ENCODE data around the gene ABHD17A.

ABHD17A gene

GRCh38 chr19:1914826-1915341 is 29.6 kb upstream of the ABHD17A start:
- Mint-ChIP-seq H3K36me3 (no peaks in the 10 kb centered on the region), H3K4me3 (no peak overlapping the region), H3K27ac (no peak overlapping the region), H3K9me3 (no peaks in the 10 kb centered on the region), H3K27me3 (no peaks in the 10 kb centered on the region), H3K4me1 (peaks cover 5% of the 10 kb centered on the region)

- H3K4me1 Mint-ChIP-seq, result peaks cover 14% of the 10 kb centered on the region
- no peaks in the 10 kb centered on the region for H3K36me3 Mint-ChIP-seq
- H3K27me3 Mint-ChIP-seq, result no peaks in the 10 kb centered on the region
- no peak overlapping the region for H3K27ac Mint-ChIP-seq
- H3K4me3 Mint-ChIP-seq, result no peak overlapping the region
- no peaks in the 10 kb centered on the region for H3K9me3 Mint-ChIP-seq
Observed at GRCh38 chr19:1913781-1914577, 28.7 kb upstream of the ABHD17A start.

- no peak overlapping the region for H3K27ac Mint-ChIP-seq
- H3K36me3 Mint-ChIP-seq, result no peaks in the 10 kb centered on the region
- peaks cover 20% of the 10 kb centered on the region for H3K4me1 Mint-ChIP-seq
- H3K4me3 Mint-ChIP-seq, result no peak overlapping the region
- H3K27me3 Mint-ChIP-seq, result no peaks in the 10 kb centered on the region
- no peaks in the 10 kb centered on the region for H3K9me3 Mint-ChIP-seq
Observed at GRCh38 chr19:1912760-1913505, 27.6 kb upstream of the ABHD17A start.

GRCh38 chr19:1911995-1912394 is 26.7 kb upstream of the ABHD17A start:
- no peaks in the 10 kb centered on the region for H3K27me3 Mint-ChIP-seq
- peaks cover 20% of the 10 kb centered on the region for H3K4me1 Mint-ChIP-seq
- H3K27ac Mint-ChIP-seq, result no peak overlapping the region
- no peaks in the 10 kb centered on the region for H3K36me3 Mint-ChIP-seq
- no peak overlapping the region for H3K4me3 Mint-ChIP-seq
- H3K9me3 Mint-ChIP-seq, result no peaks in the 10 kb centered on the region

GRCh38 chr19:1911098-1911497 is 25.8 kb upstream of the ABHD17A start:
- H3K4me3 Mint-ChIP-seq, result no peak overlapping the region
- H3K4me1 Mint-ChIP-seq, result peaks cover 20% of the 10 kb centered on the region
- H3K27me3 Mint-ChIP-seq, result no peaks in the 10 kb centered on the region
- no peaks in the 10 kb centered on the region for H3K9me3 Mint-ChIP-seq
- H3K36me3 Mint-ChIP-seq, result no peaks in the 10 kb centered on the region
- no peak overlapping the region for H3K27ac Mint-ChIP-seq

GRCh38 chr19:1910177-1910576 is 24.9 kb upstream of the ABHD17A start:
- Mint-ChIP-seq H3K4me3 (no peak overlapping the region), H3K9me3 (no peaks in the 10 kb centered on the region), H3K27ac (peak overlapping the region; percentile 21), H3K4me1 (peaks cover 25% of the 10 kb centered on the region), H3K36me3 (no peaks in the 10 kb centered on the region), H3K27me3 (no peaks in the 10 kb centered on the region)

GRCh38 chr19:1909761-1910080 is 24.4 kb upstream of the ABHD17A start:
- peaks cover 25% of the 10 kb centered on the region for H3K4me1 Mint-ChIP-seq
- no peaks in the 10 kb centered on the region for H3K36me3 Mint-ChIP-seq
- H3K27me3 Mint-ChIP-seq, result no peaks in the 10 kb centered on the region
- peak overlapping the region; percentile 7 for H3K4me3 Mint-ChIP-seq
- no peak overlapping the region for H3K27ac Mint-ChIP-seq
- no peaks in the 10 kb centered on the region for H3K9me3 Mint-ChIP-seq

GRCh38 chr19:1908364-1908678 is 23.0 kb upstream of the ABHD17A start:
- Mint-ChIP-seq H3K4me1 (peaks cover 37% of the 10 kb centered on the region), H3K4me3 (no peak overlapping the region)

GRCh38 chr19:1907563-1908363 is 22.5 kb upstream of the ABHD17A start:
- Mint-ChIP-seq H3K27ac (no peak overlapping the region), H3K36me3 (no peaks in the 10 kb centered on the region)

More at GRCh38 chr19:1908364-1908678, 23.0 kb upstream of the ABHD17A start:
- H3K9me3 Mint-ChIP-seq, result no peaks in the 10 kb centered on the region
- no peaks in the 10 kb centered on the region for H3K27me3 Mint-ChIP-seq
- no peak overlapping the region for H3K27ac Mint-ChIP-seq
- H3K36me3 Mint-ChIP-seq, result no peaks in the 10 kb centered on the region

GRCh38 chr19:1906985-1907562 is 21.8 kb upstream of the ABHD17A start:
- no peaks in the 10 kb centered on the region for H3K9me3 Mint-ChIP-seq
- H3K36me3 Mint-ChIP-seq, result no peaks in the 10 kb centered on the region
- H3K4me3 Mint-ChIP-seq, result peak overlapping the region; percentile 42

More at GRCh38 chr19:1907563-1908363, 22.5 kb upstream of the ABHD17A start:
- no peak overlapping the region for H3K4me3 Mint-ChIP-seq
- H3K4me1 Mint-ChIP-seq, result peaks cover 43% of the 10 kb centered on the region
- H3K27me3 Mint-ChIP-seq, result no peaks in the 10 kb centered on the region
- no peaks in the 10 kb centered on the region for H3K9me3 Mint-ChIP-seq

GRCh38 chr19:1905863-1906375 is 20.6 kb upstream of the ABHD17A start:
- H3K4me1 Mint-ChIP-seq, result peaks cover 43% of the 10 kb centered on the region
- peak overlapping the region; percentile 83 for H3K27ac Mint-ChIP-seq
- H3K9me3 Mint-ChIP-seq, result no peaks in the 10 kb centered on the region
- peak overlapping the region; percentile 94 for H3K4me3 Mint-ChIP-seq
- no peaks in the 10 kb centered on the region for H3K27me3 Mint-ChIP-seq
- no peaks in the 10 kb centered on the region for H3K36me3 Mint-ChIP-seq

More at GRCh38 chr19:1906985-1907562, 21.8 kb upstream of the ABHD17A start:
- Mint-ChIP-seq H3K27ac (no peak overlapping the region), H3K4me1 (peaks cover 43% of the 10 kb centered on the region), H3K27me3 (no peaks in the 10 kb centered on the region)

- no peaks in the 10 kb centered on the region for H3K27me3 Mint-ChIP-seq
Observed at GRCh38 chr19:1905110-1905862, 20.0 kb upstream of the ABHD17A start, which contains the start of the genes ADAT3 and SCAMP4. TSS of gene ADAT3 (plus strand) at chr19:1905399. CDS start at chr19:1912048, 6,649 bp downstream. TSS of gene SCAMP4 (plus strand) at chr19:1905399. CDS start at chr19:1915020, 9,621 bp downstream.

GRCh38 chr19:1904860-1905109 is 19.5 kb upstream of the ABHD17A start:
- Mint-ChIP-seq H3K4me1 (peaks cover 36% of the 10 kb centered on the region), H3K27me3 (no peaks in the 10 kb centered on the region), H3K9me3 (no peaks in the 10 kb centered on the region), H3K27ac (peak overlapping the region; percentile 56), H3K4me3 (peak overlapping the region; percentile 85), H3K36me3 (no peaks in the 10 kb centered on the region)

More at GRCh38 chr19:1905110-1905862, 20.0 kb upstream of the ABHD17A start, which contains the start of the genes ADAT3 and SCAMP4:
- no peaks in the 10 kb centered on the region for H3K36me3 Mint-ChIP-seq
- H3K4me3 Mint-ChIP-seq, result peak within 1 kb of the TSS; percentile 94
- H3K4me1 Mint-ChIP-seq, result peaks cover 41% of the 10 kb centered on the region
- peak within 1 kb of the TSS; percentile 83 for H3K27ac Mint-ChIP-seq
- H3K9me3 Mint-ChIP-seq, result no peaks in the 10 kb centered on the region

GRCh38 chr19:1902923-1903322 is 17.6 kb upstream of the ABHD17A start:
- Mint-ChIP-seq H3K9me3 (no peaks in the 10 kb centered on the region), H3K4me1 (peaks cover 23% of the 10 kb centered on the region), H3K27me3 (no peaks in the 10 kb centered on the region), H3K36me3 (no peaks in the 10 kb centered on the region), H3K27ac (no peak overlapping the region), H3K4me3 (peak overlapping the region; percentile 11)

All from activated naive CD4-positive, alpha-beta T cell treated with anti-CD3 and anti-CD28 coated beads, Interleukin-2, amount 50 U/mL, for 24 hours (primary cell).